Breast epithelium (tissue), 3 donors: ENCODE data around the gene B4GALT2.

Source experiments
- CTCF ChIP-seq, 3 donors: fragments of 450-650 bp; IDR thresholded peaks; one replicate each; pipeline ENCODE4 v1.5.1; 2016 to 2017; ENCODE audit warnings: antibody characterized with exemption in 3 of 3, mild to moderate bottlenecking in 3 of 3, moderate library complexity in 3 of 3
- POLR2A ChIP-seq: fragments of 450-650 bp; IDR thresholded peaks from one replicate; pipeline ENCODE4 v1.6.1; 2016; ENCODE audit warnings: antibody characterized with exemption, mild to moderate bottlenecking, moderate library complexity
- POLR2AphosphoS5 ChIP-seq, 3 donors: sonication (generic); formaldehyde crosslinking; IDR thresholded peaks; one replicate each; pipeline ENCODE4 v1.6.1; 2017; ENCODE audit warnings: antibody characterized with exemption in 3 of 3

- no peak for TF ChIP-seq CTCF (IDR thresholded peaks at IDR 0.05)
- TF ChIP-seq POLR2A: no peak
- no peak for TF ChIP-seq POLR2AphosphoS5 (IDR thresholded peaks at IDR 0.05)
Observed at GRCh38 chr1:44033041-44033575, 54.1 kb downstream of the B4GALT2 start.
